NCI-H1930 (cell line): ENCODE data around the gene SMURF2.
"Not testable (repeated sequence)": the region's sequence is repeated elsewhere in the genome, so short reads cannot be mapped to it uniquely, and the experiment has no call there.

Source experiments
- DNase-seq, 2 experiments: peaks; one replicate each; lab custom pipeline; 2025; lab: John Stamatoyannopoulos, UW

SMURF2 gene

DNA sequence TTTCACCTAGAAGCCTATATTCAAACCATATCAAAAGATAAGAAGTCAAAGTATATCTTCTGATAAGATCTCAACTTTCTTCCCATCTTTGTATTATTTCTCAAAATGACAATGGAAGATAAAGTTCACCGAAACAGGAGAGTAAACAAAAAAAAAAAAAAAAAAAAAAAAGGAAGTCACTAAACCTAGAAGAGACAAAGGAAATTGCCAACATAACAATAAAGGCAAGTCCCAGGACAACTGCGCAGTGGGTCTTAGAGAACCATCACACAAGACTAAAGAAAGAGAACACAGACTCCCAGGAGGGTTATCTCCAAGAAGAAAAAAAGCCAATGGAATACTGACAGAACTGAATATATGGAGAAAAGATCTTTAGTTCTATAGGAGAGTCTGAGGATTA lies 65.7 kb downstream of the SMURF2 start:
- no peak for DNase-seq

DNA sequence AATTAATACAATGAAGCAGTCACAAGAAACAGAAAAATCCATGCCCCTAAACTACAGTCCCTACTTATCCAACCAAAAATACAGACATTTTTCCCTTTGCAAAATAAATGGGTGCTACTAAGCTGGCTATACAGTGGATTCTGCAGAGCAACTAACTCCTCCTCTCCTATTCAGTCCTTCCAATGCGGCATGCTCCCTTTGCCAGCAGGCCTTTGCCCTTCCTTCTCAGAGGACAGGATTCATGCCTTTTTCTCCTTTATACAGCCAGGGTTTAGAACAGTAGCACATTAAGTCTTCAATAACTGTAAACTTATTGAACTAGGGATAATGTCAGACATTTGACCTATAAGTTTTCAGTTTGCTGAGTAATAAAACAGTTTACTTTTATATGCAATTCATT lies 70.2 kb downstream of the SMURF2 start:
- DNase-seq, result no peak

DNA sequence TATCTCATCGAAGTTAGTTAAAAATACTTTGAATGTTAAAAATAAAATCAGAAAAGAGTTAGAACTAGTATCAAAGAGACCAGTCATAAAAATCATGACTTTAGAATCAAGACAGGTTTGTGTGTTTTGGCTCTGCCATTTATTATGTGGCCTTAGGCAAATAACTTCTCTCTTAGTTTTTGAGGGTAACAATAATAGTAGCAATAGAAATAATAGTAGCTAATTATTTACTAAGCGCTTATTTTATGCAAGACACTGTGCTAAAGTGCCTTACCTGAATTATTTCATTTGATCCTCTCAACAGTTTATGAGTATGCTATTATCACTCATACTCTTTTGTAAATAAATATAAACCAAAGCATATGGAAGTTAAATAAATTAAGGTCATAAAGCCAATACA lies 77.0 kb downstream of the SMURF2 start:
- DNase-seq, result no peak

DNA sequence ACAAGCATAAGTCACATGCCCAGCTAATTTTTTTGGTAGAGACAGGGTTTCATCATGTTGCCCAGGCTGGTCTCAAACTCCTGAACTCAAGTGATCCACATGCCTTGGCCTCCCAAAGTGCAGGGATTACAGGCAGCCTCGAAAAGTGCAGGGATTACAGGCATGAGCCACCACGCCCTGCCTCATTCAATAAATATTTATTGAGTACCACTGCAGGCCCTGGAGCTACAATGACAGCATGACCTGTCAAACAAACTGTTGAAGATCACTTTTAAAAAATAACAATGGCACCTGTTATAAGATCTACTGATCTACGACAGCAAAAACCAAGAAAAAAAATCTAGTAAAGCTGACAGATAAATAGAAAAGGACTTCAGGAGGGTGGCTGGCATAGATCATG lies 79.1 kb downstream of the SMURF2 start:
- no peak for DNase-seq

DNA sequence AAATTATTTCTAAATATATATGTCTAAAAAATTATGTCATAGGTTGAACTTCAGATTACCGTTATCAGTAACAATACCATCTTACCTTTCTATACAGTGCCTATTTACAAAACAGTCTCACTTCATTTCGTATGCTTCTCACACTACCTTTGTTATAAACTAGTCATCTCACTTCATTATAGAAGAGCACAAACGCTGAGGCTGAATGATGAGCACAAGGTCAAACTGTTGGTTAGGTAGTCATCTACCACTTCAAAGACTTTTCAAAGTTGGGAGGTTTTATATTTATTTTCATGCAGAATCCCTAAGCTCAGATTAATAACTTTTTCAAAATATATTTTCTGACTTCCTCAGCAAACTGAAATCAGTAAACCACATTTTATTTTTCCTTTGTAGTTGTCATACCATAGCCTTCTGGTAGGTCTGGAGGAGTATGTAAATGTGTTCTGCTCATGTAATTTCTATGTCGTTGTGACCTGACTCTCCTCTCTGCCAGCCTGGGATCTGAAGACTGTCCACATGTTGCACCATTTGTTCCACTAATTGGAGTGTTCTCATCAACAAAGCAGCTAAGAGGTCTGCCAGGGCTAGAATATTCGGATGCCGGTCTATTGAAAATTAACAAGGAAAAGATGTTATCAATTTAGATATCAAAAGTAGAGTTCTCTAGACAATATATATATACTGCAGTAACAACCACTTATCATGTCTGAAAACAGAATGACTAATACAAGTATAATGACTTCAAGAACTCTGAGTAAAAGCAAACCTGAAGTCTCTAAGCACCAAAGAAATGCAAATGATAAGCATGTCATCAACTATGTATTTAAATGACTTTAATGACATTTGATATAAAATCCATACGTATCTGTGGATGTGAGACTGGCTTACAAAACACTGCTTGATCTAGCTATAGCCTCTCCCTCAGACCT lies 81.5 kb downstream of the SMURF2 start:
- DNase-seq, result no peak

DNA sequence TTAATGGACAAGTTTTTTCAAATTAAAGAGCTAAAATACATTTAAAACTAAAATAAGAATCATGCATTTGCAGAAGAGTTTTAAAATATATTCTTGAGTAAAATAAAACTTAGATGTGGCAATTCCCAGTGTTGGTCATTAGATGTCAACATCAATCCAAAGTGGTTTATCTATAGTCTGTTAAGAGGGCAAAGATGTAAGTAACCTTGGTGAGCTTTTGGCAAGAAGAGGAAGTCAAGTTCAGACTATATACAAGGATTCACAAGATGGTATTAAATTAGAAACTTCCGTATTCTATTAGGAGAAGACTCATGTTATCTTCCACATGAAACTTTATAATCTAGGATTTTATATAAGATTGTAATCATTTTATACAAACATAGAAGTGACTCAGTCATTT lies 82.2 kb downstream of the SMURF2 start:
- DNase-seq, result no peak

DNA sequence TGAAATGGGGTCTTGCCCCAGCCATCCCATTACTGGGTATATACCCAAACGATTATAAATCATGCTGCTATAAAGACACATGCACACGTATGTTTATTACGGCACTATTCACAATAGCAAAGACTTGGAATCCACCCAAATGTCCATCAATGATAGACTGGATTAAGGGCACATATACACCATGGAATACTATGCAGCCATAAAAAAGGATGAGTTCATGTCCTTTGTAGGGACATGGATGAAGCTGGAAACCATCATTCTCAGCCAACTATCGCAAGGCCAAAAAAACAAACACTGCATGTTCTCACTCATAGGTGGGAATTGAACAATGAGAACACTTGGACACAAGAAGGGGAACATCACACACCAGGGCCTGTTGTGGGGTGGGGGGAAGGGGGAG lies 85.1 kb downstream of the SMURF2 start:
- DNase-seq, result not testable (repeated sequence)

DNA sequence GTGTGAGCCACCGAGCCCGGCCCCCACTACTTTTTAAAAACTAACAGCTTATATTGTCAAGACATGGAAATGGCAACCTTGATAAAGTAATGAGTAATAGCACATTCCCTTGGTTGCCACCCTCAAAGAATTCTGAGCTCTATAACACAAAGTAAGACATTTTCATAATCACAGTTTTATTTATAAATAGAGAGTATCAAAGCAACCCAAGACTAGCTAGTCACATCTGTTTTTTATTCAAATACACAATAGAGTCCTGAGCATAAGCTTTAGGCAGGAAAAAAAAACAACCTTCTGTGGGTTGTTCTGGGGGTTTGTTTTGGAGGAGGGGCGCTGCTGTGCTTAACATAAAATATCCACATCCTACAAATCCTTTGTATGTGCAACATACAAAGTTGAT lies 86.7 kb downstream of the SMURF2 start:
- DNase-seq, result no peak

DNA sequence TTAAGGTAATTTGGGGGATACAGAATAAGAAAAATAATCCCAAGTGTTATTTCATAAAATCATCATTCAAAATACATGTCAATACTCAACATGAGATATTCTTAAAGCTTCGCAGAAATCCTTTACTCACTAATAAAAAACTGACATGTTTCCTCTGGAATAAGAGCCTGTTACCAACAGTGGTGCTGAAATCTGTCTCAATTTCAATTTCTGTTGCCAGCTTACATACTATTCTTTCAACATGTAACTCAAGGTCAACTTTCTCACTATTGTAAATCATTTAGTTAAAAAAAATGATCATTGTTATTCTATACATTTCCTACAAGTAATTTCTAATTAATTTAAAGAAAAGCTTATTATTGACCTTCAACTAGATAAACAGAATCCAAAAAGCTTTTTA lies 87.5 kb downstream of the SMURF2 start:
- DNase-seq, result no peak

DNA sequence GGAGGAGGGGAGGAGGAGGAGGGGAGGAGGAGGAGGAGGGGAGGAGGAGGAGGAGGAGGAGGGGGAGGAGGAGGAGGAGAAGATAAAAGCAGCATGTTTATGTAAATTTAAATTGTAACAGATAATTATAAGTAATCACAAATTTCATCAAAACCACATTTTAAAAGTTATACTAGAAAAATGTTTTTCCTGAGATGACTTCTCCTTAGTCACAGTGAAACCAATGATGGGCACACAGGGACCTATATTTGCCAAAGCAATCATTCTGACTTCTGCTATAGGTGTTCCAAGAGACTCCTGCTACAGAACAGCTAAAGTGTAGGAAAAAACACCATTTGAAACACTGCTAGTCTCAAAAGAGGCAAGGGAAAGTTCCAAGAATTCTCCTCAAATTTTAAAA lies 88.9 kb downstream of the SMURF2 start:
- DNase-seq, result no peak

DNA sequence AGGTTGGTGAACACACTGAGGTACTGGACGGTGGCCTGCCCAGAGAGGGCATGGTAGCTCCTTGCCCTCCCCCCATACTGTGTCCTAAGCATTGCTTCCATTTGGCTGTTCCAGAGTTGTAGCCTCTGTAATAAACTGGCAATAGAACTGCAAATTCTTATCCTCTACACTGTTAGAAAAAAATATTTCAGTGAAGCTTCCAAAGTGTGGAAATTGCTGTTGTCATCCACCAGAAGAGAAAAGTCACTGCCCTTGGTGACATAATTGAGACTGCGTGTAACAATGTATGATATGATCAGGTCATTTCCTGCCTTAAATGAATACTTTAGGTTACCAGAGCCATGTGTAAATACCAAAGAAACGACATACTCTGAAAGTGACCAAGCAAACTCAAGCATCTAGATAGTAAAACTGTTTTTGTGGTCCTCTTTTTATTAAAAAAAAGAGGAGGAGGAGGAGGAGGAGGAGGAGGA lies 89.4 kb downstream of the SMURF2 start:
- DNase-seq, result no peak

DNA sequence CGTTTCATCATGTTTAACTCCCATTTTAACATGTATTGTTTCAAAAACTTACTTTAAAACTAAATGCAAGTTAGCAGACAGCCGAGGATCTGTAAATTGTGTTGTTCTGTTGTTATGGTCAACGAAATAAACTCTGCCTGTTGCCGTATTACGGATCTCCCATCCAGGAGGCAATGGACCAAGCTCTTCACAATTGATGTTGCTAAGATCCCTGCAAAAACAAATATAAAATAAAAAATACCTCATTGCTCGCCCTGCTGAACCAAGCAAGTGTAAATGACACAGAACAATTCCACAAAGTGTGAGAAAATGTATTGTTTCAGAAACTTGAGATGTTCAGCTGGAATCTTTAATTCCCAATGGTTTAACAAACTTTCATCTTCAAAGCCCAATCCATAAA lies 90.4 kb downstream of the SMURF2 start:
- no peak for DNase-seq

DNA sequence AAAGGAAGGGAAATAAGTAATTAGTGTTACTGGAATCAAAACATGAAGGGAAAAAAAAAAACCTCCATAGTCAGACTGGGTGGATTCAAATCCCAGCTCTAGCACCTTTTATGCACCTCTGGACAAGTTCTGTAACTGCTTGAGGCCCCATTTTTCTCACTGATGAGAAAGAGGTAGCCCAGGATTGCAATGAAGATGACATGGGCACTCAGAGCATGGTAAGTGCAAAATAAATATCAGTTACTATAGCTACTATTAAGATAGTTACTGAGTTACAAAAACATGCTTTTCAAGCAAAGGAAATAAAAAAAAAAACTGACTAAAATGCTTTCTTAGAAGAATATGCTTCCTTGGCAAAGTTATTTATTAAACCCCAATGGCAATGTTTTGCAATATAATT lies 96.5 kb downstream of the SMURF2 start:
- DNase-seq, result no peak

DNA sequence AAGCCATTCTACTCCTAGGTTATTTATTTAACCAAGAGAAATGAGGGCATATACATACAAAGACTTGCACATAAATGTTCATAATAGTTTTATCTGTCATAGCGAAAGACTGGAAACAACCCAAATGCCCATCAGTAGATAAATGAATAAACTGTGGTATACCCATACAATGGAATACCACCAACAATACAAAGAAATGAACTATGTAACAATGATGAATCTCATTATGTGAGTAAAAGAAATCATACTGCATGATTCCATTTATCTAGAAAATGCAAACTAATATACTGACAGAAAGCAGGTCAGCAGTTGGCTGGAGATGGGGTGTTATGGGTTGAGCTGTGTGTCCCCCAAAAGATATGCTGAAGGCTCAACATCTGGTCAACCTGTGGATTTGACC lies 98.0 kb downstream of the SMURF2 start:
- no peak for DNase-seq

DNA sequence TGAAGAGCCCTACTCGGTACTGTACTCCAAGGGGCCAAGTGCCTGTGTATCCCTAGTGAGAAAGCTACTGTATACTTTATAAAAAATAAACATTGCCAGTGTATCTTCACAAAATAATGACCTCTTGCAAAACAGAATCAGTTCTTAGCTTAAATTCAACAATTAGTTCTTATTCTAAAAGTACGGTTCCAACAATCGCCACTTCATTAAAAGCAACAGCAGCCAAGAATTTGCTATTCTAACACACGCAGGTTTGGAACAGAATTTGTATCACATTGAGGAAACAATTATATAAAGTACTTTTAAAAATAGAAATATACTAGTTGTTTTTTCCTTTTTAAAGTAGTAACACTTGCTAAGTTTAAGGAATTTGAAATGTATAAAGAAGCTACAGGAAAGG lies 106.8 kb downstream of the SMURF2 start:
- no peak for DNase-seq

DNA sequence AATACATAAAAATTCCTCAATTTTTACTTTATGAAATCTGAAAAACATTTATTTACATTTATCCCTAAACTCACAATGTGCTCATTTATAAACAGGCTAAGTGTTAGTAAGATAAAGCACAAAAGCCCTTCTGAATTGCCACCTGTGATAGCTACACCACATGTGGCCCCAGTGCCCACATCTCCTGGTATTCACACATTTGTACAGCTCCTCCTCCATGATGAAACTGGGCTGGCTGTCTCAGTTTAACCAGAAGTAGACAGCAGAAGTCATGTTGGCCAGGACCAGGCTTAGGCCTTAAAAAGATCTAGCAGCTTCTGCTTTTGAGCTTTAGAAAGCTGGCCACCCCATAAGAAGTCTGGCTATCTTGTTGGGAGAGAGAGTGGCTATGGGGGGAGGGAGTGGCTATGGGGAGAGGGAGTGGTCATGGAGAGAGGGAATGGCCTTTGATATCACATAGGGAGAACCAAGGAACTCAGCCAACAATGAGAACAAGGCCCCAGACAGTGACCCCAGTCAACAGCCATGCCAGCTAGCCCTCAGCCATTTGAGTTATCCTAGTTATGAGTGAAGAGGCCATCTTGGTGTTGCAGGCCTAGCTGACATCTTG lies 108.0 kb downstream of the SMURF2 start:
- DNase-seq, result no peak

DNA sequence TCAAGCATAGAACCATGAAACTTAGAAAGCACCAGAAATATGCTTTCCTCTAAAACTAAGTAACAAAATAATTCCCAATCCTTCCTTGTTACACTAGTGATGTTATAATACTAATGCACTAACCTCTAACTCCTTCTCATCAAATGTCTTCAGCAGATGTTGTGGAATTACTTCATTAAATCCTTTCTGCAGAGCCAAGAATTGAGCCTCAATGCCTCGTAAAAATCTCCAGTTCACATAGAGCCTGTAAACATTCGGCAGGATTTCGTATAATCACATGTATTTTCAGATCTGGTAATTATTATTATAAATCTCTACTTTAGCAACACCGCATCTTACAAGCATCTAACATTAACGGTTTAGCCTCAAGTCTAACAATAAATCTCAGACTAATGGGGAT lies 110.6 kb downstream of the SMURF2 start:
- no peak for DNase-seq

DNA sequence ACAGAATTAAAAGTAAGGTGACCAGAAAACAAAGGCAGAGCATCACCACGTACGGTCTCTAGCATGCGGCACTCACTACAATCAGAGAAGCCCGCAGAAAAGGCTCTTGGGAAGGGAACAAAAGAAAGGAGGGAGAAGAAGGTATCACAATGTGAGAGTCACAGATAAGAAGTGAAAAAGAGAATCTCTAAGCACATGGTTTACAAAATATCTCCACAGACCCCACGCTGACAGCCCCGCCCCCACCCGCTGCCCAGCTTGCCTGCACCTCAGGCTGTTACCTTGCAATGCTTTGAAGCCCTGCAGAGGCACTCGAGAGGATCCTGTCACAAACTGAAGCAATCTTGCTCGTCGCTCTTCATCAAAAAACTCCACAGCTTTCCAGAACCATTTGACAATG lies 114.8 kb downstream of the SMURF2 start:
- DNase-seq, result no peak

DNA sequence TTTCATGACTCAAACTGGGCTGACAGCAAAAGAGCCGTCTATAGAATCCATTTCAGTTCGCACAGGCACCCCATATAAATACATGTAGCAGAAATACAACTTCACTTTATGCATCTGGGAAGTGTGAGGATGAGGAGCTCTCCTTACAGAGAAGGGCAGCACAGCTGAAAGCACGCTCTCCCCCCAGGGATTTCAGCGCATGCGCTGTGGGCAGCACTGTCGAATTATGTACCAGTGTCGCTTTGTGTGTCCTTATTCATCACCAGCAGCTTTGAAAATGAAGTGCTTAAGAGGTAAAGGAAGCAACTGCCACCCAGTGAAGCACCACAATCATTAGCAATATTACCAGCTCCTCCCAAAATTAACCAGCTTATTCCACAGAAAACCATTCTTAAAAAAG lies 115.4 kb downstream of the SMURF2 start:
- no peak for DNase-seq

DNA sequence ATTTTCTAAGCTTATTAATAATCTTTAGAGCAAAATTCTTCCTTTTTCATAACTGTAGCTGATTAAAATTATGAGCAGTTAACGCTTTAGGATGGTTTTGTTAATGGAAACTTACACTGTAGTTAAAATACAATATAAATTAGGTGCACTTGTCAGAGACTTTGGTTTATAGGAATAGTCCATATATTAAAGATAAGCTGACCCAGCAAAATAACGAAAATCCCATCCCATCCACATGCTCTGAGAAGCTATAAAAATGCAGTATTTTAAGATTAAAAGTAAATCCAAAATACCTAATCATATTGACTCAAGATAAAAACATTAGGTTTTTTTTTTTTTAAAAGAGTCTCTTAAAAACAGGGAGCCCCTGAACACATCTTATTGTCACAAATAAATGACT lies 117.4 kb downstream of the SMURF2 start:
- no peak for DNase-seq

DNA sequence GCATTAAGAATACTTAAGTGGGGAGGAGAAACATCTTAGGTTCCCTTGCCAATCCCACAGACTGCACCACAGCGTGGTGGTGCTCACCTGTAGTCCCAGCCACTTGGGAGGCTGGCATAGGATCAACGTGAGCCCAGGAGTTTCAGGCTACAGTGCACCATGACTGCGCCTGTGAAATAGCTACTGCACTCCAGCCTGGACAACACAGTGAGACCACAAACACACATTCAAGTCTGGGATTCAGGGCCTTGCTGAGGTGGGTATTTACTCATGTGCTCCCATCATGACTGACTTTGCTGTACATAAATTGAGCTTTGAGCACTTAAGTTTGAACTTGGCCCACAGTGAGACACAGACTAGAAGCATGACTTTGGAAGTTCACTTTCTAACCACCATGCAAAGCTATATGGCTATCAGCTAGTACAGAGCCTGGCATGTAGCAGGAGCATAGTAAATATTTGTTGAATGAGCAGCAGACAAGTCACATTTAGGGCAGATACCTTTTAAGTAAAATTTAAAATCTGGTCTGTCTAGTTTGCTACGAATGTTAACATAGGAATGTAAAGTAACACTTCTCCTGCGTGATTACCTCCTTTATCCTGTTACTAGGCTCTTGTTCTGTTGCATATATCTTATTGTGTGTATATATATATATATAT lies 121.9 kb downstream of the SMURF2 start:
- DNase-seq, result no peak

DNA sequence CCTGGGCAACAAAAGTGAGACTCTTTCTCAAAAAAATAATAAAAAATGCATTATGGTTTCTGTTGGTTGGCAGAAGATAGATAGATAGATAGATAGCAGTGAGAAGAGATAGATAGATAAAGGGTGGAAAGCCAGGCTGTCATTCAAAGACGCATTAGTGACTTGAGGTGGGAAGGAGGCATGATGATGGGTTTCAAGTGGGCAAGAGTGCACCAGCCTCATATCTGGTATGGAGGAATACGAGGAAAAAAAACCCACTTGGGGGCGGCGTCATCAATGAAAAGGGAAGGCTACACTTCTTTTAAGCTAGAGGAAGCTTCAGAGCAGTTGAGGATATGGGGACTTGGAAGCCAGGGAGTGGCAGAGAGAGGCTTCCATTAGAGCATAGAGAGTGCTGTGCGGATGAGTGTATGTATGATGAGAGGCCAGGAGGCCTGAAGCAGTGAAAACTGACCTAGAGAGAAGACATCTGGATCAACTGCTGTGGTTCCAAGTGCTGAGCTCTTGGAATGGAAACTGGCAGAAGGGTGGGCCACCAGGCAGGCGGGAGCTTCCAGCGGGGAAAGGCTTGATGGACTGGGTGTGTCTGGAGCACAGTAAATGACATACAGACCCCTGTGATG lies 123.5 kb downstream of the SMURF2 start:
- DNase-seq, result no peak

DNA sequence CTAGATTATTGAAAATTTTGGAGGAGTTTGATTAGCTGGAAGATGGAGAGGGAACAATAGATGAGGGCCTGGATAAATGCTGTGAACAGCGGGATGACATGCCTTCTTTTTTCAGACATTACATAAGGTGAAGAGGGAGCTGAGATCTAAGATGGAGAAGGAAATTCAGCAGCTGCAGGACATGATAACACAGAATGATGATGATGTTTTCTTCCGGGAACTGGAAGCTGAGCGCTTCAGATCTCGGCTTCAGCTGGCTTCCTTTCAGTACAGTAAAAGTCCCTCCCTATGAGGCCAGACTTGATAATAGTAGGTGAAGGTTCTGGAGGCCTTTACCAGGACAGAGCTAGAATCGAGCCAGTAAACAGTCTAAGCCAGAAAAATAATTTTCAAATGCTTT lies 124.6 kb downstream of the SMURF2 start:
- DNase-seq, result no peak
